IPS DF 4.7 (cell line): ENCODE data around the gene COLQ.

Source experiments
- DNase-seq: peaks from one replicate; pipeline ENCODE4 v3.0.0-alpha.2; 2013; ENCODE audit warnings: low spot score; ENCODE audit errors: extremely low read depth

The COLQ gene

GRCh38 chr3:15520804-15521572 lies 518 bp downstream of the COLQ start:
- no peak for DNase-seq

GRCh38 chr3:15520185-15520584 lies 1.3 kb downstream of the COLQ start:
- DNase-seq, result no peak

DNA sequence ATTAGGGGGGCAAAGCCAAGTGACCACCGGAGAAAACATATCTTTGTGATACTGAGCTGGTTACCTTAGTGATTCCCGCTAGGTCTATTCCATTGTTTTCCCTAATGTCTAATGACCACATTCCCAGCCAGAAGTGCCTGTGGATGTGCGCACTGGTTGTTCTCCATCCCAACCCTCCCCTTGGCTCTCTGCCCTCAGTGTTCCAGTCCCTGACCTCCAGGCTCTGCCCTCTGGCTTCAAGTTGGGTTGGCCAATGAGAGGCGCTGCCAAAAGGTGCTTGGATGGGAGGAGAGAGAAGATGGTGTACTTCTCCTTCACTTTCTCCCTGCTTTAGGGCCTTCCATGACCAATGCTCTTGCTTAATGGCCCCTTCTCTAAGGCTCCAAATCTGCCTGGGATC lies 2.4 kb downstream of the COLQ start:
- DNase-seq, result no peak

- no peak for DNase-seq
These were observed 6.7 kb downstream of the COLQ start for GRCh38 chr3:15514663-15515340.

DNA sequence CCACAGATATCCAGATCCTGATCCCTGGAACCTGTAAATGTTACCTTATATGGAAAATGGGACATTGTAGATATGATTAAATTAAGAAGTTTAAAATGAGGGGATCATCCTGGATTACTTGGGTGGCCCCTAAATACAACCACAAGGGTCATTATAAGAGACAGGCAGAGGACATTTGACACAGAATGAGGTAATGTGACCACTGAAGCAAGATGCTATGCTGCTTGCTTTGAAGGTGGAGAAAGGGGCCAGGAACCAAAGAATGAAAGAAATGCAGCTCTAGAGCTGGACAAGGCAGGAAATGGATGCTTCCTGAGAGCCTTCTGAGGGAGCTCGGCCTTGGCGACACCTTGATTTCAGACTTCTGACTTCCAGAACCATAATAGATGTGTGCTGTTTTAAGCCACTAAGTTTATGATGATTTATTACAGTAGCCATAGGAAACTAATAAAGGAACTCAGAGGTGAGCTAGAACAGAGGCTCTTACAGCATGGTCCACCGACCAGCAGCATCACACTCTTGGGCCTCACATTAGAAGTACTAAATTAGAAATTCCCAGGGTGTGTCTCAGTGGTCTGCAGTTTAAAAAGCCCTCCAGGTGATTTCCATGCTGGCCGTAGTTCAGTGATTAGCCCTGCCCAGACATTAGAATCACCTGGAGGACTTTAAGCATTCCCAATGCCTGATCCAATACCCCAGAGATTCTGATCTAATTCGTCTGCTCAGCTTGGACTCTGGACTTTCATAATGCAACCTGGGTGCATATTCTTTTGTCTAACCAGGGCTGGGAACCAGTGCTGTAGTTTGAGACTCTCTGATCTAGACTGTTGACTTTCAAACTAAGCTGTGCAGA lies 7.5 kb downstream of the COLQ start:
- DNase-seq, result no peak

DNA sequence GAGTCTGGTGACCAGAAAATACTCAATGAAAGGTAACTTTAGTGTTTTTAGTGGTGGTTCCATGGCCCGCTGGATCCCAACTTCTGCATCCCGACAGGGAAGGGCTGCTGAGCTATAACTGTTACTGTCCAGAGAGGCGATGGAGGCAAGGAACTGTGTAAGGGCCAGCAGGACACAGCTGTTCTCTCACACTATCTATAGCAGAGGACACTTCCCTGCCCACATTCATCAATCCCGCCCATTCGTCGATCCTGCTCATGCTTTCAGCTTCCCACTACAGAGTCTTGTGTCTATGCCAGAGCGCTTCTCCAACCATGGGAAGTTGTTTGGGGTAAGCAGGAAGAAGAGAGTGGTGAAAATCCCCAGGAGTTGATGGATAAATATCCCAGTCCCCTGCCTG lies 8.4 kb downstream of the COLQ start:
- DNase-seq, result no peak

DNA sequence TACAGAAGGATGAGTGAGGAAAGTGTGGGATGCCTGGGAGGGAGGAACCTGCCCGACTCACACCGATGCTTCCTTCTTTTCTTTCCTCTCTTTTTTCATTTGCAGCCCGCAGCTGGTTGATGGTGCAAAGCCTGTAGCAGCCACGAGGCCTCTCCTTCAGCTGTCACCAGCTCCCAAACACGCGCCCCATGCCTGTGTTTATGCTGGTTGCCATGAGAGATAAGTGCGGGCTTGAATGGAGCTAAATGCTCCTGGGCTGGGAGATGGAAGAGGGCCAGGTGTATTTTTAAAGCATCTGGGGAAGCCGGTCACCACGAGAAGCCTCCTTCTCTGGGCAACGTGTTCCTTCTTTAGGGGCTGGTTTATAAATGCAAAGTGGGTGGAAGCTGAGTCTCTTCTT lies 9.3 kb downstream of the COLQ start:
- no peak for DNase-seq

GRCh38 chr3:15511156-15511555 lies 10.3 kb downstream of the COLQ start:
- DNase-seq, result no peak

DNA sequence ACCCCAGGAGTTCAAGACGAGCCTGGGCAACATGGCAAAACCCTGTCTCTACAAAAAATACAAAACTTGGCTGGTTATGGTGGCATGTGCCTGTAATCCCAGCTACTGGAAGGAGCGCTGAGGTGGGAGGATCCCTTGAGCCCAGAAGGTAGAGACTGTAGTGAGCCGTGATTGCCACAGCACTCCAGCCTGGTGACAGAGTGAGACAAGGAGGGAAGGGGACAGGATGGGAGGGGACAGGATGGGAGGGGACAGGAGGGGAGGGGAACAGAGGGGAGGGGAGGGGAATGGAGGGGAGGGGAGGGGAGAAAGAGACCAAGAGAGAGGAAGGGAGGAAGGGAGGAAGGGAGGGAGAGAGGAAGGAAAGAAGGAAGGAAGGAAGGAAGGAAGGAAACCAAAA lies 11.0 kb downstream of the COLQ start:
- no peak for DNase-seq

DNA sequence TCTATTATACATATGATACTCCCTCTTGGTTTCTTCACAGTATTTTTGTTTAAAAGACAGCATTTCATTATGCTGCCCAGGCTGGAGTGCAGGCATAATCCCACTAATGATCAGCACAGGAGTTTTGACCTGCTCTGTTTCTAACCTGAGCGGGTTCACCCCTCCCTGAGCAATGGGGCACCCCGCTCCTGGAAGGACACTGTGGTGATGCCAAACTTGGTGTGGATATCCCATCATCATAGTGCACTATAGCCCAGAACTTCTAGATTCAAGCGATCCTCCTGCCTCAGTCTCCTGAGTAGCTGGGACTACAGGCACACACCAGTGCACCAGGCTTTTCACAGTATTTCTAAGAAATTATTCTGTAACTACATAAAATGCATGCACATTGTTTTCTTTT lies 14.9 kb downstream of the COLQ start:
- DNase-seq, result no peak

DNA sequence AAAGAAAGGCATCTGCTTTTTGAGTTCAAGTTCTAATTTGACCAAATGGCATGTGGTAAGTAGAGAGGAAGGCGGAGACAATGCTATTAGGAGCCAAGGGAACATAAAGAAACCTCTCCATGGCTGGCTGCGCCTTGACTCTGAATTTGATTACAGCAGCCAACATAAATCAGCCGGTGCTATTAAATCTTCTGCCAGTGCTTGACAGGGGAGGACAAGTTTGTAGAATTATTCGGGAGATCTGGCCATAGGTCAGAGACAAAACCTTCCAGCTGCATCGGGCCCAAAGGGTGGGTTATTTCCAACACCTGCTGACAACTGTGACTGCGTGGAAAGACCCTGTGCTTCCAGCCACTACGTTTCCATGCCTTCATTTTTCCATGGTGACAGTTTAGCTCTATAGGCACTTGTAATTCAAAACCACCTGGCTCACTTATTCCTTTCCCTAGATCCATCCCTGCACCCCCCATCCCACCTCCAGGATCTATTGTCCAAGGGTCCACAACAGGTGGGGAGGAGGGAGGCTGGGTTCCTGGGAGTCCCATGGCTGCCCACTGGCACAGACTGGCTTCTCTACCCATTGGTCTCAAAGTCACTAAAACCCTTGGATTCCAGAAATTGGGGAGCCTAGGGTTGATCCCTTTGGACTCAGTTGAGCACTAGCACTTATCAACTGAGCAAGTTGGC lies 15.9 kb downstream of the COLQ start:
- no peak for DNase-seq

GRCh38 chr3:15502616-15503015 lies 18.9 kb downstream of the COLQ start:
- no peak for DNase-seq

DNA sequence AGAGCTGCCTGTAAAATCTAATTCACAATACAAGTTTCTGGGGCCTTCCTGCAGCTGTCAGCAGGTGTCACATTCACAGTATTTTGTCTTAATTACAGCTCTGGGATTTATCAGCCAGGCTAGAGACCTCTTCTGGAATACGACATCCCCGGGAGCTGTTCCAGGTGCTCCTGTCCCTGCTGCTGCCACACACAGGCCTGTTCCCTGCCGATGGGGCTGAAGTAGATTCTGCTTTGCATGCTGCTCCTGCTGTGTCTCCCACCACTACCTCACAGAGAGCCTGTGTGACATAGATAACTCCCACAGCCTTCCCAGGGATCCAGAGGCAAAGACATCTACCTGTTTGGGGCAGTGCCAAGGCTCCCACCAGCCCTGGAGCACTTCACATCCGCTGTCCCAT lies 20.4 kb downstream of the COLQ start:
- no peak for DNase-seq

DNA sequence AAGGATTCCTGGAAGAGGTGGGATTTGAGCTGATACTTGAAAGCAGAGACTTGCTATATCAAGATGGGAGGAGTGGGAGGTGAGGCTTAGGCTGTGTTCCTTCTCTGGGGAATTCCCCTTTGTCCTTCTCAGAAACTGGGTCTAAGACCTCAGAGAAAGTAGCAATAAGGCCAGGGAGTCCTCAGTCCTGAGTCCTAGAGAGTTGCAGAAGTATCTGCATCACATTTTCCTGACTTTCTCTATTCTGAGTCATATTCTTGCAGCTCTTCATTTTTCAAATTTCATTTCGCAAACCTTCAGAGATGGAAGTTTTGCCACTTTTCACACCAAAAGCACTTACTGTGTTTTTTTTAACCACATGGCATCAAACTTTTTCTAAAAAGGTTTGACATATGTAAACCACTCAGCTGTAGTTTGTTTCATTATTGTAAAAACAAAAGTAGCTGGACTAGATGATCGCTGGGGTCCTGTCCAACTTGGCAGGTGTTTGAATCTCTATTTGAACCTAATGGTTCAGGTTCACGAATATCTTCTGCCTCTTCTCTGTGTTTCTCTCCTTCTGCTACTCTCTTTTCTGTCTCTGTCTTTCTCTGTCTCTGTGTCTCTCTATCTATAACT lies 21.3 kb downstream of the COLQ start:
- no peak for DNase-seq

GRCh38 chr3:15499536-15499935 lies 22.0 kb downstream of the COLQ start:
- DNase-seq, result no peak

GRCh38 chr3:15498431-15499214 lies 22.9 kb downstream of the COLQ start:
- DNase-seq, result no peak

DNA sequence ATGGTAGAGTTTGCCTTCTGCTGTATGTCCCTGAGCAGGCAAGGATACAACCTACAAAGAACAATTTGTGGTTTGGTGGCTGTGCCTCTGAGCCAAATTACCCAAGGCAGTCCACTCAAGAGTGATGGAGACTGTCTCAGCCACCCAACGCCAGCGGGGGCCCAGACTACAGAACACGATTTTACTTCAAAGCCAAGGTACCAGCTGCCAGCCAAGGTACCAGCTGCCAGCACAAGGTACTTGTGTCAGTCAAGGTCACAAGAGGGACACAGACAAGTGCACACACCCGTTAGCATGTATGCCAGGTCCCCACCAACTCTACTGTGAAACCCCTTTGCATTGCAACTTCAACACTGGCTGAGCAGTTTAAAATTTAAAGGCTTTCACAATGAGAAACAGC lies 23.5 kb downstream of the COLQ start:
- no peak for DNase-seq

- DNase-seq, result no peak
These were observed 25.2 kb downstream of the COLQ start for GRCh38 chr3:15496341-15496664.

DNA sequence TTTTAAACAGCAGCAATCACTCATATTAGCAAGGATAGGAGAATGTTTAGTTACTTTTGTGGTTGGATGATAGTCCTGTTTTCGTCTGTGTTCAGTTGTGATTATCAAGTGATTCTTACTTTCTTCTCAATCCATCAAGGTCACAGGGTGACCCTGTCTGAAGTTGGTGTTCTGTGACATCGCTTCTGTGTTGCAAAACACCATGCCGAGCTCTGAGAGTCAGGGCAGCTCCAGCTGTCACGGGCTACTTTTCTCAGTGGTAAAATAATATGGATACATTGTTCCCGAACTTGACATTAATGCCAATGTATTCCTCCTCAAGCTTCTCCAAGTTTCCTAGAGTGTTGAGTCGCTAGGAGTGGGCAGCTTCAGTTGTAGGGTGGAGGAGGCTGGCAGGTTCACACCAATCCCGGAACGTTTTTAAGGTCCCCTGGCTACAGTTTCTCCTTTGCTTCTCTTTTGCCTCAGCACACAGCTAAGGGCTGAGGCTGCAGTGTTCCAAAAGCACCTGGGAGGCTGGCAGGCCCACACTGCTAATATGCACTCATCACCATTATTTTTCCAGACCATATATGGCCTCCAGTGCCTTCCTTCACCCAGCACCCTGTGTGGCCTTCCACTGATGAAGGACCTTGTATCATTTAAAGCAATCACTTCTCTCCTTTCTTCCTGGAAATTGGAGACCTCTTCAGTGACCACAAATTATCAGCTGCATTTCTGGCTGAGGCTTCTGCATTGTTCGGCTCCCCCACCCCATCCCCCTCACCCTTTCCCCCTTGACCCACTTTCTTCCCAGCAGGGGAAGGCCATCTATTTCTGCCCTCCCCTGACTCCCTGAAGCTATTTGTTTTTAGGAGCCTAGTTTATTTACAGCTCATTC lies 25.8 kb downstream of the COLQ start:
- no peak for DNase-seq

GRCh38 chr3:15493436-15493835 lies 28.1 kb downstream of the COLQ start:
- no peak for DNase-seq
